HepG2 (cell line): ENCODE results near the gene IRF4. TPM values are rescaled to one million over a fixed set of nuclear protein-coding genes. Genes with fewer than 3 reads are reported as not detected.

Experiments
- ATAC-seq: fragments of 200-7000 bp; cut with Tn5 transposase; 3 replicates; pipeline ENCODE4 v1.9.1; 2020; ENCODE audit warnings: mild to moderate bottlenecking, moderate library complexity
- BruUV-seq: library from RNA; stranded (reverse); fragments of 400-500 nt; replicated peaks from 2 replicates; lab custom pipeline; 2021; lab: Mats Ljungman, UMichigan
- CTCF ChIA-PET: fragments of 300-600 bp; formaldehyde crosslinking; extraction: SDS; loops from one replicate; lab custom pipeline; 2021; ENCODE audit warnings: low total read pairs, inconsistent platforms, low intra/inter-chr PET ratio; lab: Yijun Ruan, JAX
- POLR2A ChIA-PET: fragments of 350-600 bp; sonication (Branson Sonifier 250); formaldehyde crosslinking; loops from one replicate; lab custom pipeline; 2020; ENCODE audit warnings: antibody characterized with exemption, inconsistent platforms; lab: Yijun Ruan, JAX
- DNase-seq: peaks from one replicate; pipeline ENCODE4 v3.0.0-alpha.2; 2015; ENCODE audit warnings: low spot score
- FAIRE-seq: peaks from 3 replicates; lab custom pipeline; 2011; peaks lifted over from hg19 to GRCh38; lab: Jason Lieb, UNC
- H2AFZ ChIP-seq: one replicate; pipeline ENCODE4 v1.6.1; 2011; ENCODE audit warnings: low read length, inconsistent platforms
- H3K27ac ChIP-seq: fragments of 300-600 bp; 3 replicates; pipeline ENCODE4 v1.8.0; 2011; ENCODE audit warnings: mixed run types, mild to moderate bottlenecking, mixed read lengths, low read length, inconsistent platforms; ENCODE audit not compliant: insufficient read depth; ENCODE audit errors: extremely low read length
- H3K27me3 ChIP-seq, 2 experiments: fragments of 200-600 bp in 1 of 2; 2 replicates in 1 of 2; 3 replicates in 1 of 2; pipeline versions ENCODE4 v1.6.0 to v1.8.0; 2011; ENCODE audit warnings: low read length in 2 of 2, mild to moderate bottlenecking in 2 of 2, moderate library complexity in 2 of 2, inconsistent platforms in 1 of 2; ENCODE audit not compliant: insufficient read depth in 2 of 2, control insufficient read depth in 1 of 2
- H3K36me3 ChIP-seq, 2 experiments: fragments of 200-600 bp in 1 of 2; replicated peaks in 1 of 2; 2 replicates in 1 of 2; 3 replicates in 1 of 2; pipeline versions ENCODE4 v1.5.1 to v1.8.0; 2011; ENCODE audit warnings: low read length in 2 of 2, inconsistent platforms in 1 of 2; ENCODE audit not compliant: insufficient read depth in 2 of 2, control insufficient read depth in 1 of 2
- H3K4me1 ChIP-seq: 2 replicates; pipeline ENCODE4 v1.5.1; 2012; ENCODE audit warnings: low read length, inconsistent platforms; ENCODE audit not compliant: insufficient read depth
- H3K4me2 ChIP-seq: 2 replicates; pipeline ENCODE4 v1.6.0; 2011; ENCODE audit warnings: low read depth, low read length, inconsistent platforms
- H3K4me3 ChIP-seq, 3 experiments: fragments of 200-600 bp in 1 of 3; sonication (generic), shearing (Covaris generic) in 1 of 3; replicated peaks in 1 of 3; 2 replicates each; pipeline ENCODE4 v1.5.1; 2011 to 2016; ENCODE audit warnings: low read length in 3 of 3, inconsistent platforms in 2 of 3, low read depth in 2 of 3, mild to moderate bottlenecking in 2 of 3, control low read depth in 1 of 3, mixed read lengths in 1 of 3; ENCODE audit not compliant: insufficient read depth in 1 of 3
- H3K79me2 ChIP-seq: one replicate; pipeline ENCODE4 v1.6.1; 2011; ENCODE audit warnings: low read length, inconsistent platforms; ENCODE audit not compliant: insufficient read depth
- H3K9ac ChIP-seq: 2 replicates; pipeline ENCODE4 v1.6.0; 2011; ENCODE audit warnings: mild to moderate bottlenecking, low read depth, low read length, inconsistent platforms; ENCODE audit not compliant: insufficient read depth
- H3K9me3 ChIP-seq: 2 replicates; pipeline ENCODE4 v1.5.1; 2012; ENCODE audit warnings: mild to moderate bottlenecking, low read length
- H4K20me1 ChIP-seq: 2 replicates; pipeline ENCODE4 v1.6.0; 2011; ENCODE audit warnings: inconsistent platforms, mild to moderate bottlenecking, low read length, moderate library complexity; ENCODE audit not compliant: insufficient read depth
- ETS1 ChIP-seq: sonication (generic); formaldehyde crosslinking; IDR thresholded peaks from 2 replicates; pipeline ENCODE4 v1.4.0; 2020; ENCODE audit warnings: missing genetic modification reagents
- PBX2 ChIP-seq: IDR thresholded peaks from 2 replicates; pipeline ENCODE4 v1.6.1; 2016; ENCODE audit warnings: control low read depth
- ZNF766 ChIP-seq: sonication (generic); formaldehyde crosslinking; IDR thresholded peaks from 2 replicates; pipeline ENCODE4 v1.5.0; 2020; ENCODE audit warnings: missing genetic modification reagents, borderline replicate concordance
- ZNF839 ChIP-seq: sonication (generic); formaldehyde crosslinking; IDR thresholded peaks from 2 replicates; pipeline ENCODE4 v1.4.0; 2020; ENCODE audit warnings: missing genetic modification reagents, mild to moderate bottlenecking, borderline replicate concordance
- ZSCAN20 ChIP-seq: sonication (generic); formaldehyde crosslinking; IDR thresholded peaks from 2 replicates; pipeline ENCODE4 v1.4.0; 2020; ENCODE audit warnings: missing genetic modification reagents, mild to moderate bottlenecking, borderline replicate concordance
- WGBS: methylation state at CpG from one replicate; pipeline ENCODE4 v1.1.6; 2017; ENCODE audit warnings: low lambda C conversion rate; 5-methylcytosine and 5-hydroxymethylcytosine counted together
- in situ Hi-C: cut with HindIII; loops from 2 replicates; pipeline ENCODE4 v1.10.0; 2017; ENCODE audit warnings: low pct_unique_long_range_greater_than_20kb; ENCODE audit not compliant: extremely low pct_ligation_motif_present
- intact Hi-C: fragments of 100-400 bp; cut with micrococcal nuclease; formaldehyde crosslinking; loops from one replicate; pipeline ENCODE4 v1.10.0; 2022; ENCODE audit not compliant: unreplicated experiment
- polyA plus RNA-seq, 8 experiments: library from polyadenylated mRNA; depleted of rRNA in 3 of 8; stranded (reverse) in 7 of 8; unstranded in 1 of 8; fragments of >200 nt; fragmentation: Illumina TruSeq in 4 of 8; extraction: Trizol in 4 of 8; gene quantifications; 2 replicates each; pipeline versions ENCODE4 v1.2.1 to v1.2.3, GENCODE V29; 2011 to 2016; ENCODE audit warnings: low read depth in 4 of 8, missing spikeins in 1 of 8, mixed read lengths in 1 of 8; ENCODE audit not compliant: insufficient read depth in 1 of 8
- total RNA-seq, 5 experiments: library from RNA; depleted of rRNA; stranded (reverse); fragments of >200 nt; fragmentation: Illumina TruSeq; extraction: Trizol; gene quantifications; 2 replicates each; pipeline ENCODE4 v1.2.3, GENCODE V29; 2016; ENCODE audit warnings: low read depth in 1 of 5

Gene IRF4
- total and polyA plus RNA-seq, 2 of the 13 experiments (the other 11 are each of a cell fraction or from before 2014, with no cell fraction given): 0.07 to 0.09 TPM

GRCh38 chr6:449057-449430 lies 57.5 kb downstream of the IRF4 start:
- CTCF ChIA-PET: no interaction called here
- 56% methylated on average over 11 of the region's 12 CpGs for WGBS
- FAIRE-seq (no peak), DNase-seq (no peak), ATAC-seq (no peak)
- Histone ChIP-seq H4K20me1 (no peaks in the 10 kb centered on the region; the same call in 1 of the 2 replicates), H3K9me3 (no peaks in the 10 kb centered on the region), H3K27ac (no peak overlapping the region), H3K79me2 (no peaks in the 10 kb centered on the region), H3K27me3 (peaks cover 11 to 71% of the 10 kb centered on the region in 2 experiments; a peak in 4 of 5 replicates), H3K9ac (no peak overlapping the region), H2AFZ (no peak overlapping the region), H3K4me2 (no peak overlapping the region), H3K4me3 (no peak overlapping the region), H3K36me3 (no peaks in the 10 kb centered on the region), H3K4me1 (no peaks in the 10 kb centered on the region)
- TF ChIP-seq ZNF839 (CRISPR knock-in tag): no peak
- POLR2A ChIA-PET: no interaction called here
- no TSS peak for BruUV-seq
- in situ Hi-C loops: no loop called here
- intact Hi-C loops: no loop called here

GRCh38 chr6:449486-450419 lies 58.2 kb downstream of the IRF4 start:
- Histone ChIP-seq H3K79me2 (no peaks in the 10 kb centered on the region), H3K27ac (no peak overlapping the region), H3K4me3 (no peak overlapping the region), H3K27me3 (peaks cover 11 to 70% of the 10 kb centered on the region in 2 experiments; a peak in 4 of 5 replicates), H3K9ac (no peak overlapping the region), H3K9me3 (no peaks in the 10 kb centered on the region), H3K36me3 (no peaks in the 10 kb centered on the region), H2AFZ (no peak overlapping the region), H3K4me2 (no peak overlapping the region), H3K4me1 (no peaks in the 10 kb centered on the region), H4K20me1 (no peaks in the 10 kb centered on the region; the same call in 1 of the 2 replicates)
- FAIRE-seq (no peak), ATAC-seq (no peak), DNase-seq (no peak)
- BruUV-seq: no TSS peak
- ChIA-PET CTCF (no interaction called here), POLR2A (no interaction called here)
- intact Hi-C loops (no loop called here), in situ Hi-C loops (no loop called here)
- no peak for TF ChIP-seq PBX2 (CRISPR knock-in tag)
- TF ChIP-seq ZSCAN20: no peak
- no peak for TF ChIP-seq ETS1 (CRISPR knock-in tag)
- no peak for TF ChIP-seq ZNF766 (CRISPR knock-in tag)
- 76% methylated on average over 50 of the region's 62 CpGs for WGBS
